IPS-18c (cell line): ENCODE measurements around the gene SOCS7.

ENCODE experiments used
- H3K4me3 ChIP-seq: 2 replicates; pipeline ENCODE4 v1.7.0; 2013; ENCODE audit warnings: low read depth, mild to moderate bottlenecking, low read length, moderate library complexity; ENCODE audit not compliant: insufficient read depth
- H3K9me3 ChIP-seq: one replicate; pipeline ENCODE4 v1.6.1; 2013; ENCODE audit warnings: mild to moderate bottlenecking, low read length, moderate library complexity; ENCODE audit not compliant: control insufficient read depth, insufficient read depth

The SOCS7 gene

GRCh38 chr17:38333635-38334295 lies 17.9 kb upstream of the SOCS7 start:
- no peak overlapping the region for H3K4me3 ChIP-seq
- H3K9me3 ChIP-seq: no peaks in the 10 kb centered on the region

GRCh38 chr17:38334480-38335364 lies 16.9 kb upstream of the SOCS7 start:
- H3K9me3 ChIP-seq: no peaks in the 10 kb centered on the region

GRCh38 chr17:38336838-38337237 lies 14.8 kb upstream of the SOCS7 start:
- Histone ChIP-seq H3K4me3 (no peak overlapping the region), H3K9me3 (no peaks in the 10 kb centered on the region)

More at GRCh38 chr17:38334480-38335364, 16.9 kb upstream of the SOCS7 start:
- H3K4me3 ChIP-seq: no peak overlapping the region

GRCh38 chr17:38338053-38338452 lies 13.6 kb upstream of the SOCS7 start:
- no peaks in the 10 kb centered on the region for H3K9me3 ChIP-seq
- no peak overlapping the region for H3K4me3 ChIP-seq

- no peak overlapping the region for H3K4me3 ChIP-seq
- no peaks in the 10 kb centered on the region for H3K9me3 ChIP-seq
Observed at GRCh38 chr17:38338535-38338934, 13.1 kb upstream of the SOCS7 start.

GRCh38 chr17:38339891-38340290 lies 11.8 kb upstream of the SOCS7 start:
- no peak overlapping the region for H3K4me3 ChIP-seq
- no peaks in the 10 kb centered on the region for H3K9me3 ChIP-seq

GRCh38 chr17:38341035-38341721 lies 10.5 kb upstream of the SOCS7 start:
- Histone ChIP-seq H3K9me3 (no peaks in the 10 kb centered on the region), H3K4me3 (no peak overlapping the region)

GRCh38 chr17:38342886-38343607 lies 8.6 kb upstream of the SOCS7 start:
- Histone ChIP-seq H3K9me3 (no peaks in the 10 kb centered on the region), H3K4me3 (no peak overlapping the region)

GRCh38 chr17:38343608-38344419 lies 7.8 kb upstream of the SOCS7 start, which contains the start of gene GPR179:
Gene GPR179, minus strand, starts transcription at chr17:38343956. Its CDS starts 167 bp downstream, at chr17:38343789.
- Histone ChIP-seq H3K9me3 (no peaks in the 10 kb centered on the region), H3K4me3 (no peak within 1 kb of the TSS)

GRCh38 chr17:38344420-38344745 lies 7.3 kb upstream of the SOCS7 start:
- H3K4me3 ChIP-seq: no peak overlapping the region

GRCh38 chr17:38345743-38346142 lies 5.9 kb upstream of the SOCS7 start:
- Histone ChIP-seq H3K4me3 (no peak overlapping the region), H3K9me3 (no peaks in the 10 kb centered on the region)

More at GRCh38 chr17:38344420-38344745, 7.3 kb upstream of the SOCS7 start:
- H3K9me3 ChIP-seq: no peaks in the 10 kb centered on the region

GRCh38 chr17:38349097-38349730 lies 2.4 kb upstream of the SOCS7 start:
- Histone ChIP-seq H3K9me3 (no peaks in the 10 kb centered on the region), H3K4me3 (no peak overlapping the region)

- Histone ChIP-seq H3K9me3 (no peaks in the 10 kb centered on the region), H3K4me3 (no peak overlapping the region)
Observed at GRCh38 chr17:38350035-38350434, 1.6 kb upstream of the SOCS7 start.

GRCh38 chr17:38352245-38353085 lies 821 bp downstream of the SOCS7 start:
- Histone ChIP-seq H3K4me3 (peak overlapping the region; percentile 81), H3K9me3 (no peaks in the 10 kb centered on the region)

GRCh38 chr17:38353086-38353604 lies 1.5 kb downstream of the SOCS7 start:
- peak overlapping the region; percentile 81; the same call in 1 of the 2 replicates for H3K4me3 ChIP-seq
- no peaks in the 10 kb centered on the region for H3K9me3 ChIP-seq
